Small intestine (tissue), 7 donors: ENCODE data around the gene LDHB. TPM values are rescaled to one million over a fixed set of nuclear protein-coding genes. Genes with fewer than 3 reads are reported as not detected.
"Not testable (repeated sequence)": the region's sequence is repeated elsewhere in the genome, so short reads cannot be mapped to it uniquely, and the experiment has no call there.

Experiments
- DNase-seq, 2 donors: peaks; one replicate each; pipeline versions ENCODE4 v3.0.0 to v3.0.0-alpha.2; 2013
- FAIRE-seq: peaks from 2 replicates; lab custom pipeline; 2012; peaks lifted over from hg19 to GRCh38; lab: Jason Lieb, UNC
- H3K27ac ChIP-seq, 3 donors: one replicate each; pipeline ENCODE4 v1.5.1; 2013; ENCODE audit warnings: low read length in 2 of 3, mild to moderate bottlenecking in 2 of 3, control low read depth in 1 of 3, inconsistent platforms in 1 of 3, low read depth in 1 of 3, moderate library complexity in 1 of 3
- H3K27me3 ChIP-seq, 3 donors: one replicate each; pipeline ENCODE4 v1.6.1; 2013; ENCODE audit warnings: low read length in 3 of 3, inconsistent platforms in 1 of 3; ENCODE audit not compliant: control insufficient read depth in 3 of 3, insufficient read depth in 3 of 3
- H3K36me3 ChIP-seq, 3 donors: one replicate each; pipeline ENCODE4 v1.6.1; 2013; ENCODE audit warnings: low read length in 3 of 3, inconsistent platforms in 1 of 3, low read depth in 1 of 3, mild to moderate bottlenecking in 1 of 3, moderate library complexity in 1 of 3; ENCODE audit not compliant: control insufficient read depth in 3 of 3, insufficient read depth in 2 of 3
- H3K4me1 ChIP-seq, 3 donors: one replicate each; pipeline ENCODE4 v1.6.1; 2013; ENCODE audit warnings: low read length in 2 of 3, inconsistent platforms in 1 of 3, low read depth in 1 of 3, mild to moderate bottlenecking in 1 of 3, moderate library complexity in 1 of 3; ENCODE audit not compliant: control insufficient read depth in 3 of 3, insufficient read depth in 2 of 3
- H3K4me3 ChIP-seq, 3 donors: one replicate each; pipeline ENCODE4 v1.5.1; 2013; ENCODE audit warnings: low read length in 3 of 3, control low read depth in 1 of 3, inconsistent platforms in 1 of 3, low read depth in 1 of 3, mild to moderate bottlenecking in 1 of 3, moderate library complexity in 1 of 3
- H3K9me3 ChIP-seq, 2 donors: one replicate each; pipeline ENCODE4 v1.6.1; 2013; ENCODE audit warnings: low read depth in 1 of 2, low read length in 1 of 2; ENCODE audit not compliant: control insufficient read depth in 2 of 2, insufficient read depth in 1 of 2
- WGBS, 3 donors: extraction: QIAGEN DNeasy Blood & Tissue Kit; methylation state at CpG; one replicate each; pipeline ENCODE4 v1.1.7; 2013; 5-methylcytosine and 5-hydroxymethylcytosine counted together
- polyA plus RNA-seq, 4 donors: library from polyadenylated mRNA; stranded (reverse) in 3 of 4; unstranded in 1 of 4; fragments of 200-250 nt in 3 of 4; fragments of 120-200 nt in 1 of 4; gene quantifications; one replicate each; pipeline versions ENCODE4 v1.2.1 to v1.2.3, GENCODE V29; 2013
- donor health status: healthy with polysubstance abuse.
- donor health status: control.
- donor health status: control.
- donor health status: Bipolar disorder and iron deficiency.
- donor health status: healthy.

Gene LDHB
- polyA plus RNA-seq, 4 donors: 19.5 to 513 (median 154) TPM

DNA sequence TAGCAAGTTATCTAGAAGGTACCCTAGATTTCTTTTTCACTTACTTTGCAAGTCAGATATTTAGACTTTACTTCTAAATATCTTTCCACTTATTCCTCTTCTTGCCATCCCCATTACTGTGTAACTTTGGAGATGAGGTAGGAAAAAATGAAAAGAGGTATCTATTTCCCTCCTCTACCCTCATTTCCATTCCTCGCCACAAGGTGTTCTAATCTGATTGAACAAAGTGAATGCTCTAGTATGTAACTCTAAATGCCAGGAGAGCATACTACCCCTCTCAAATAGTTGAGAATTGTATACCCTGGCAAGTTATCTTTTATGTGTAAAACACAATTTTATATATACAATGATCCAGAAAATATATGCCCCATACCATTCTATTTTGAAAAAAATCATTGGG is 1.7 kb upstream of the LDHB start:
- Histone ChIP-seq H3K27ac (no peak overlapping the region), H3K9me3 (no peaks in the 10 kb centered on the region), H3K36me3 (no peaks in the 10 kb centered on the region), H3K4me3 (no peak overlapping the region), H3K27me3 (no peaks in the 10 kb centered on the region), H3K4me1 (peaks cover 0 to 6% (median 0%) of the 10 kb centered on the region in 3 donors)
- WGBS, 3 donors: 32 to 65% (median 32%) methylated on average over 1 of the region's 1 CpG
- FAIRE-seq: no peak
- DNase-seq: no peak

DNA sequence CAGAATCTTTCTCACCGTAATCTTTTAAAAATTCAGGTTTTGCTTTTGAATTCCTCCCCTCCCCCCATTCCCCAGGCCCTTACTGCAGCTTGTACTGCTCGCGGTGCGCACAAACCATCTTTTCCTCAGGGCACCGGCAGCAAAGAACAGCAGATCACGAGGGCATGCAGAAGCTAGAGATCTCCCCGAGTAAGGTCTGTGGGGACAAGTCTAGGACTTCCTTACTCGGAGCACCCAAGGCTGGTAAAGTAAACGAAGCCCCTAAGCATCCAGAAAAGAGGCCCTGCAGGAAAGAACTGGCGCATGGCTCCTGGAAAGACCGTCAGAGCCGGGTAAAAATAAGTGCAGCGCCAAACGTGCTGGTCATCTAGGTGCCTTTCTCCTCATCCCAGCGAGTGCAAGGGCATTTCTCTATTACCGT is 727 bp downstream of the LDHB start:
- no peak for FAIRE-seq
- peak overlapping the region; percentile 27 to 96 (median 89) for H3K27ac ChIP-seq
- no peaks in the 10 kb centered on the region for H3K36me3 ChIP-seq
- no peaks in the 10 kb centered on the region for H3K27me3 ChIP-seq
- peaks cover 0 to 6% (median 0%) of the 10 kb centered on the region in 3 donors for H3K4me1 ChIP-seq
- 1 to 3% (median 1%) methylated on average over 16 of the region's 16 CpGs for WGBS, 3 donors
- peak overlapping the region; percentile 72 to 86 (median 84) for H3K4me3 ChIP-seq
- peak; percentile 20 to 80 for DNase-seq
- H3K9me3 ChIP-seq: no peaks in the 10 kb centered on the region

GRCh38 chr12:21655591-21655990 is 2.1 kb downstream of the LDHB start:
- Histone ChIP-seq H3K4me1 (peaks cover 0 to 6% (median 0%) of the 10 kb centered on the region in 3 donors), H3K27ac (no peak overlapping the region)

GRCh38 chr12:21651821-21652220 is 5.8 kb downstream of the LDHB start:
- H3K9me3 ChIP-seq: no peaks in the 10 kb centered on the region
- H3K27ac ChIP-seq: no peak overlapping the region
- H3K4me3 ChIP-seq: no peak overlapping the region
- peaks cover 0 to 10% (median 0%) of the 10 kb centered on the region in 3 donors for H3K36me3 ChIP-seq
- FAIRE-seq (no peak), DNase-seq (no peak)
- H3K27me3 ChIP-seq: no peaks in the 10 kb centered on the region
- peaks cover 0 to 6% (median 0%) of the 10 kb centered on the region in 3 donors for H3K4me1 ChIP-seq
- 94 to 96% (median 95%) methylated on average over 1 of the region's 1 CpG for WGBS, 3 donors

More at GRCh38 chr12:21655591-21655990, 2.1 kb downstream of the LDHB start:
- H3K4me3 ChIP-seq: no peak overlapping the region
- FAIRE-seq (no peak), DNase-seq (no peak)
- 63 to 72% (median 67%) methylated on average over 4 of the region's 4 CpGs for WGBS, 3 donors
- H3K9me3 ChIP-seq: no peaks in the 10 kb centered on the region
- peaks cover 0 to 4% (median 0%) of the 10 kb centered on the region in 3 donors for H3K36me3 ChIP-seq
- H3K27me3 ChIP-seq: no peaks in the 10 kb centered on the region

- Histone ChIP-seq H3K4me3 (no peak overlapping the region), H3K4me1 (peaks cover 0 to 2% (median 0%) of the 10 kb centered on the region in 3 donors), H3K27ac (no peak overlapping the region), H3K27me3 (no peaks in the 10 kb centered on the region), H3K36me3 (peaks cover 0 to 10% (median 2%) of the 10 kb centered on the region in 3 donors), H3K9me3 (no peaks in the 10 kb centered on the region)
- DNase-seq (no peak), FAIRE-seq (no peak)
- WGBS, 3 donors: 96 to 100% (median 98%) methylated on average over 1 of the region's 1 CpG
Observed at GRCh38 chr12:21650997-21651396, 6.6 kb downstream of the LDHB start.

- Histone ChIP-seq H3K36me3 (peaks cover 0 to 14% (median 2%) of the 10 kb centered on the region in 3 donors), H3K4me1 (peaks cover 0 to 3% (median 0%) of the 10 kb centered on the region in 3 donors), H3K27ac (no peak overlapping the region), H3K27me3 (no peaks in the 10 kb centered on the region), H3K4me3 (no peak overlapping the region), H3K9me3 (no peaks in the 10 kb centered on the region)
- WGBS, 3 donors: 61 to 65% (median 61%) methylated on average over 3 of the region's 3 CpGs
- FAIRE-seq (no peak), DNase-seq (no peak)
Observed at GRCh38 chr12:21649034-21649433, 8.6 kb downstream of the LDHB start.

GRCh38 chr12:21648378-21648777 is 9.3 kb downstream of the LDHB start:
- no peak overlapping the region for H3K4me3 ChIP-seq
- 95 to 98% (median 97%) methylated on average over 2 of the region's 2 CpGs for WGBS, 3 donors
- H3K9me3 ChIP-seq: no peaks in the 10 kb centered on the region
- H3K4me1 ChIP-seq: peaks cover 0 to 3% (median 0%) of the 10 kb centered on the region in 3 donors
- H3K27me3 ChIP-seq: no peaks in the 10 kb centered on the region
- H3K27ac ChIP-seq: no peak overlapping the region
- DNase-seq (no peak), FAIRE-seq (no peak)
- peaks cover 0 to 14% (median 2%) of the 10 kb centered on the region in 3 donors for H3K36me3 ChIP-seq

DNA sequence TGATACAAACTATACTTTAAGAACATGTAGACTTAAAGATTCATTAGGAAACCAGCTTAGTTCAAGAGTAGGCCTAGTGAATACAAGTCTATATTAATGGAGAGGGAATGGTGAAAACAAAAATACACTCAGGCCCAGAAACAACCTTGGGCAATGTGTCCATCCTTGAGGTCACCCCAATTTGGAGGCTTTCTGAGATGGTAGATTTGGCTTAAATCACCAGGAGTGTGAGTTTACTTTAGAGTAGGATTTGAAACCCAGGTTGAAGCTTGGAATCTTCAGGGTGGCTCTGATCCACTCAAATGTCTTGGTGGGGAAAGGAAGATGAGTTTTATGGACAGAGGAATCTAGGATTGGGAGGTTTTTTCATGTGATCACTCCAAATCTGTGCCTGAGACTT is 10.5 kb downstream of the LDHB start:
- FAIRE-seq (no peak), DNase-seq (no peak)
- peaks cover 0 to 3% (median 0%) of the 10 kb centered on the region in 3 donors for H3K4me1 ChIP-seq
- H3K27ac ChIP-seq: no peak overlapping the region
- no peak overlapping the region for H3K4me3 ChIP-seq
- H3K27me3 ChIP-seq: no peaks in the 10 kb centered on the region
- H3K9me3 ChIP-seq: no peaks in the 10 kb centered on the region
- H3K36me3 ChIP-seq: peaks cover 0 to 14% (median 2%) of the 10 kb centered on the region in 3 donors

DNA sequence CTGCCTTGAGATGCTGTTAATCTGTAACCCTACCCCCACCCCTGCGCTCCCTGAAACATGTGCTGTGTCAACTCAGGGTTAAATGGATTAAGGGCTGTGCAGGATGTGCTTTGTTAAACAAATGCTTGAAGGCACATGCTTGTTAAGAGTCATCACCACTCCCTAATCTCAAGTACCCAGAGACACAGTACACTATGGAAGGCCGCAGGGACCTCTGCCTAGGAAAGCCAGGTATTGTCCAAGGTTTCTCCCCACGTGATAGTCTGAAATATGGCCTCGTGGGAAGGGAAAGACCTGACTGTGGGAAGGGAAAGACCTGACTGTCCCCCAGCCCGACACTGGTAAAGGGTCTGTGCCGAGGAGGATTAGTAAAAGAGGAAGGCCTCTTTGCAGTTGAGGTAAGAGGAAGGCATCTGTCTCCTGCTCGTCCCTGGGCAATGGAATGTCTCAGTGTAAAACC is 12.6 kb downstream of the LDHB start:
- not testable (repeated sequence) for H3K27me3 ChIP-seq, FAIRE-seq, H3K9me3 ChIP-seq, H3K4me1 ChIP-seq, H3K4me3 ChIP-seq
- peaks cover 0 to 14% (median 2%) of the 10 kb centered on the region in 3 donors for H3K36me3 ChIP-seq
- peak in 1 of 2 donors; percentile 43 for DNase-seq
- WGBS, 3 donors: 56 to 73% (median 58%) methylated on average over 6 to 7 of the region's 7 CpGs
- peak overlapping the region in 1 of 3 donors; percentile 18 for H3K27ac ChIP-seq
